ENCODE results near the gene PPP1R14C. TPM values are rescaled to one million over a fixed set of nuclear protein-coding genes. Genes with fewer than 3 reads are reported as not detected.

The PPP1R14C gene
- polyA plus RNA-seq, 3 donors, result 0.11 TPM; not detected in 2

DNA sequence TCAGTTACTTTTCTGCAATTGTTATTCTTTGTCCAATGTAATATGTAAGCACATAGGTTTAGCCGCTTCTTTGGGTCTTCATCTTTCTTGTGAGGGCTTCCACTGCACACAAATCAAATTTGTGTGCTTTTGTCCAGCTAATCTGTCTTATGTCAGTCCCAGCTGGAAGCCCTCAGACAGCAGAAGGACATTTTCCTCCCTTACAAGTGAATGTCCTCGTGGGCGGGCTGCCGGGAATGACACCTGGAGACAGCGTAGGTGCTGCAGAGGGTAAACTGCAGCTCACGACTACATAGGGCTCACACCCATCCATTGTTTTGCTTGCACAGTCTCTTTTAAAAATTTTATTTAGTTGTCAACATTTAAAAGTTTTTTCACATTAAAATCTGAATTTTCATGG, 24.6 kb upstream of the PPP1R14C start:
- Histone ChIP-seq H4K20me1 (ENCODE audit: insufficient read depth, low read length) (no peaks in the 10 kb centered on the region), H3K27ac (ENCODE audit: low read depth in 1 of 2, low read length in 2 of 2) (no peak overlapping the region), H3K9me3 (replicated peaks in 1 of 2; ENCODE audit: control insufficient read depth in 1 of 2, insufficient read depth in 1 of 2, low read length in 2 of 2) (no peaks in the 10 kb centered on the region), H3K4me2 (replicated peaks; ENCODE audit: extremely low read depth, low read length, poor library complexity, severe bottlenecking) (no peak overlapping the region), H3K9ac (ENCODE audit: insufficient read depth, low read length, poor library complexity, severe bottlenecking) (no peak overlapping the region), H2AFZ (ENCODE audit: insufficient read depth, low read depth, low read length, poor library complexity, severe bottlenecking) (no peak overlapping the region), H3K79me2 (ENCODE audit: insufficient read depth, low read length) (no peaks in the 10 kb centered on the region), H3K36me3 (replicated peaks in 1 of 2; ENCODE audit: control insufficient read depth in 1 of 2, insufficient read depth in 2 of 2, low read length in 2 of 2) (no peaks in the 10 kb centered on the region), H3K27me3 (ENCODE audit: control insufficient read depth in 2 of 2, insufficient read depth in 2 of 2, low read length in 2 of 2) (no peaks in the 10 kb centered on the region), H3K4me3 (replicated peaks in 1 of 3; ENCODE audit: low read depth in 2 of 3, low read length in 3 of 3) (no peak overlapping the region), H3K4me1 (ENCODE audit: control insufficient read depth in 1 of 2, insufficient read depth in 2 of 2, low read length in 2 of 2) (peaks cover 0 to 3% of the 10 kb centered on the region in 2 donors)
- 94% methylated on average over 4 of the region's 6 CpGs for WGBS (ENCODE audit: insufficient coverage)
- Mint-ChIP-seq H3K4me3 (no peak overlapping the region), H3K4me1 (peaks cover 11% of the 10 kb centered on the region), H3K27me3 (ENCODE audit: low read depth in 3 of 3) (peaks cover 10 to 13% (median 11%) of the 10 kb centered on the region in 3 donors), H3K9me3 (peaks cover 0 to 11% (median 4%) of the 10 kb centered on the region in 7 donors), H3K36me3 (no peaks in the 10 kb centered on the region), H3K27ac (no peak overlapping the region)
- DNase-seq, result no peak
- TF ChIP-seq, protein P1, sequence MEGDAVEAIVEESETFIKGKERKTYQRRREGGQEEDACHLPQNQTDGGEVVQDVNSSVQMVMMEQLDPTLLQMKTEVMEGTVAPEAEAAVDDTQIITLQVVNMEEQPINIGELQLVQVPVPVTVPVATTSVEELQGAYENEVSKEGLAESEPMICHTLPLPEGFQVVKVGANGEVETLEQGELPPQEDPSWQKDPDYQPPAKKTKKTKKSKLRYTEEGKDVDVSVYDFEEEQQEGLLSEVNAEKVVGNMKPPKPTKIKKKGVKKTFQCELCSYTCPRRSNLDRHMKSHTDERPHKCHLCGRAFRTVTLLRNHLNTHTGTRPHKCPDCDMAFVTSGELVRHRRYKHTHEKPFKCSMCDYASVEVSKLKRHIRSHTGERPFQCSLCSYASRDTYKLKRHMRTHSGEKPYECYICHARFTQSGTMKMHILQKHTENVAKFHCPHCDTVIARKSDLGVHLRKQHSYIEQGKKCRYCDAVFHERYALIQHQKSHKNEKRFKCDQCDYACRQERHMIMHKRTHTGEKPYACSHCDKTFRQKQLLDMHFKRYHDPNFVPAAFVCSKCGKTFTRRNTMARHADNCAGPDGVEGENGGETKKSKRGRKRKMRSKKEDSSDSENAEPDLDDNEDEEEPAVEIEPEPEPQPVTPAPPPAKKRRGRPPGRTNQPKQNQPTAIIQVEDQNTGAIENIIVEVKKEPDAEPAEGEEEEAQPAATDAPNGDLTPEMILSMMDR (IDR thresholded peaks at IDR 0.05), result no peak
- intact Hi-C loops (cut with micrococcal nuclease), result no loop called here

DNA sequence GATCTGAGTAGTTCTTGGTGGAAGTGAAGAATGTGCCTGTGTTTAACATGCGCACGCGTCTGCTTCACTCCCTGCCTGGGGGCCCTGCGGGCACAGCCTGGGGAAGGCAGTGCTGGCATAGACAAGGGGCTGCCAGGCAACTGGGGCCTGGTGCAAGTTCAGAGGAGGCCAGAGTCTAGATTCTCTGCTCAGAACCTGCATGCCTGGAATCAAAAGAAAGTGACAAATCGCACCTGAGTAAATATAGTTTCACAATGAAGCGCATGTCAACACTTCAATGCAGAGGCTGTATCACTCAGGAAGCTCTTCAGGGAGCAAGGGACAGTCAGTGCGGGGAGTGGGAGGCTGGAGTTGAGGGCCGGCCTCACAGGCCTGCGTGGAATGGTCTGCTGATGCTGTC, 24.2 kb upstream of the PPP1R14C start:
- TF ChIP-seq, protein P1 (IDR thresholded peaks at IDR 0.05), result no peak
- H3K27ac Mint-ChIP-seq, result no peak overlapping the region
- no peak for DNase-seq

More for the DNA sequence above, 24.2 kb upstream of the PPP1R14C start:
- Mint-ChIP-seq H3K9me3 (peaks cover 0 to 11% (median 4%) of the 10 kb centered on the region in 7 donors), H3K4me1 (peaks cover 11% of the 10 kb centered on the region), H3K36me3 (no peaks in the 10 kb centered on the region), H3K27me3 (ENCODE audit: low read depth in 3 of 3) (peaks cover 11 to 14% (median 13%) of the 10 kb centered on the region in 3 donors), H3K4me3 (no peak overlapping the region)
- H3K27ac ChIP-seq (ENCODE audit: low read depth in 1 of 2, low read length in 2 of 2), result no peak overlapping the region
- no peaks in the 10 kb centered on the region for H4K20me1 ChIP-seq (ENCODE audit: insufficient read depth, low read length)
- H3K27me3 ChIP-seq (ENCODE audit: control insufficient read depth in 2 of 2, insufficient read depth in 2 of 2, low read length in 2 of 2), result no peaks in the 10 kb centered on the region
- no peaks in the 10 kb centered on the region for H3K79me2 ChIP-seq (ENCODE audit: insufficient read depth, low read length)
- peaks cover 0 to 3% of the 10 kb centered on the region in 2 donors for H3K4me1 ChIP-seq (ENCODE audit: control insufficient read depth in 1 of 2, insufficient read depth in 2 of 2, low read length in 2 of 2)
- no peak overlapping the region for H3K4me2 ChIP-seq (replicated peaks; ENCODE audit: extremely low read depth, low read length, poor library complexity, severe bottlenecking)
- intact Hi-C loops (cut with micrococcal nuclease), result no loop called here
- 85% methylated on average over 9 of the region's 9 CpGs for WGBS (ENCODE audit: insufficient coverage)
- H3K4me3 ChIP-seq (replicated peaks in 1 of 3; ENCODE audit: low read depth in 2 of 3, low read length in 3 of 3), result no peak overlapping the region
- no peaks in the 10 kb centered on the region for H3K36me3 ChIP-seq (replicated peaks in 1 of 2; ENCODE audit: control insufficient read depth in 1 of 2, insufficient read depth in 2 of 2, low read length in 2 of 2)
- no peak overlapping the region for H2AFZ ChIP-seq (ENCODE audit: insufficient read depth, low read depth, low read length, poor library complexity, severe bottlenecking)
- no peak overlapping the region for H3K9ac ChIP-seq (ENCODE audit: insufficient read depth, low read length, poor library complexity, severe bottlenecking)
- H3K9me3 ChIP-seq (replicated peaks in 1 of 2; ENCODE audit: control insufficient read depth in 1 of 2, insufficient read depth in 1 of 2, low read length in 2 of 2), result no peaks in the 10 kb centered on the region
